HL-60 (cell line): ENCODE measurements around the gene EDEM1.

ENCODE experiments used
- DNase-seq, 2 experiments: peaks; one replicate each; pipeline ENCODE4 v3.0.0-alpha.2; 2010 to 2020; ENCODE audit warnings: low read depth in 1 of 2, low spot score in 1 of 2
- H3K27ac ChIP-seq: fragments of 250-450 bp; sonication (Bioruptor Pico); replicated peaks from 2 replicates; pipeline ENCODE4 v1.5.1; 2020; ENCODE audit warnings: mild to moderate bottlenecking, moderate library complexity
- H3K27me3 ChIP-seq: fragments of 250-450 bp; sonication (Bioruptor Pico); 2 replicates; pipeline ENCODE4 v1.5.1; 2021; ENCODE audit warnings: mild to moderate bottlenecking, moderate library complexity; ENCODE audit not compliant: insufficient read depth, poor library complexity, severe bottlenecking
- H3K4me3 ChIP-seq: replicated peaks from 2 replicates; pipeline ENCODE4 v1.5.1; 2011; ENCODE audit warnings: mild to moderate bottlenecking, control low read depth, low read length; ENCODE audit not compliant: insufficient read depth
- CTCF ChIP-seq: IDR thresholded peaks from one replicate; pipeline ENCODE4 v1.5.1; 2011; ENCODE audit warnings: low read length, control low read depth, inconsistent platforms; ENCODE audit not compliant: insufficient read depth
- GABPA ChIP-seq: IDR thresholded peaks from 2 replicates; pipeline ENCODE4 v1.6.1; 2012; ENCODE audit warnings: low read depth
- POLR2AphosphoS5 ChIP-seq: IDR thresholded peaks from 2 replicates; pipeline ENCODE4 v1.6.1; 2012; ENCODE audit warnings: low read depth
- REST ChIP-seq: IDR thresholded peaks from 2 replicates; pipeline ENCODE4 v1.6.1; 2012; ENCODE audit warnings: low read depth; ENCODE audit not compliant: insufficient replicate concordance
- SPI1 ChIP-seq: IDR thresholded peaks from 2 replicates; pipeline ENCODE4 v1.6.1; 2012; ENCODE audit warnings: low read depth, mild to moderate bottlenecking, borderline replicate concordance

Gene EDEM1

GRCh38 chr3:5250467-5251195 is 63.1 kb downstream of the EDEM1 start:
- no peak overlapping the region for H3K4me3 ChIP-seq

GRCh38 chr3:5251196-5251583 is 63.7 kb downstream of the EDEM1 start:
- Histone ChIP-seq H3K27ac (no peak overlapping the region), H3K27me3 (no peaks in the 10 kb centered on the region), H3K4me3 (no peak overlapping the region)
- no peak for DNase-seq
- TF ChIP-seq GABPA = no peak
- TF ChIP-seq SPI1 = no peak
- no peak for TF ChIP-seq CTCF
- no peak for TF ChIP-seq POLR2AphosphoS5
- TF ChIP-seq REST = no peak

More at GRCh38 chr3:5250467-5251195, 63.1 kb downstream of the EDEM1 start:
- Histone ChIP-seq H3K27me3 (no peaks in the 10 kb centered on the region), H3K27ac (no peak overlapping the region)
- no peak for DNase-seq
- TF ChIP-seq REST (no peak), GABPA (no peak), POLR2AphosphoS5 (no peak), CTCF (no peak), SPI1 (no peak)

GRCh38 chr3:5252131-5252530 is 64.6 kb downstream of the EDEM1 start:
- H3K27ac ChIP-seq = no peak overlapping the region
- no peak for TF ChIP-seq SPI1
- no peak overlapping the region for H3K4me3 ChIP-seq
- DNase-seq = no peak
- no peaks in the 10 kb centered on the region for H3K27me3 ChIP-seq

- Histone ChIP-seq H3K4me3 (no peak overlapping the region), H3K27me3 (no peaks in the 10 kb centered on the region), H3K27ac (no peak overlapping the region)
- TF ChIP-seq SPI1 = no peak
- no peak for TF ChIP-seq CTCF
- no peak for TF ChIP-seq POLR2AphosphoS5
- TF ChIP-seq GABPA = no peak
- TF ChIP-seq REST = no peak
- DNase-seq = no peak
Measured at GRCh38 chr3:5254281-5255048, 67.0 kb downstream of the EDEM1 start.
